Measurements from ENCODE around the gene KCNJ6.

DNA sequence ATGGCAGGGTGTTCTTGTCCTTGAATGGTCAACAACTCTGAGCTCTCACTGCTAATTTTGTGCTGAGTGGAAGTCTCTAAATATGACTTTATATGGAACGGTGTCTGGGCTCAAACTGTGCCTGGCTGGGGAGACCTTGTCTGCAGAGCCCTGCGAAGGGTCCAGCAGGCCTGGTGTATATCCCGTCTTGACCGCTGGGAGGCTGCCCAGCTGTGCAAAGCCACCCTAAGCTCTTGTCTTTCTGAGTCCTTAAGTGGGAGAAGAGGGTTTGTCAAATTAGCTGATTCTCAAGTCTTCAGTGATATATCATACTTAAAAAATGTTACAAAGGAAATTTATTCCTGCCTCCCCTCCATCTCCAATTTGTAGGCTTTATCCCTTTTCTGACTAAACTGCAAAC, 198.7 kb downstream of the KCNJ6 start:
- TF ChIP-seq TCF3 (CRISPR knock-in tag; IDR thresholded peaks at IDR 0.05) (no peak), ZFP30 (CRISPR knock-in tag; IDR thresholded peaks at IDR 0.05; ENCODE audit: borderline replicate concordance) (no peak), SIRT6 (IDR thresholded peaks at IDR 0.05; ENCODE audit: low read depth, low read length) (no peak), KAT7 (CRISPR knock-in tag; IDR thresholded peaks at IDR 0.05; ENCODE audit: borderline replicate concordance) (no peak)

All from K562 (cell line).